OCI-LY1 (cell line): ENCODE results near the gene VMP1.

Experiments used
- H2AFZ ChIP-seq: fragments of 200-600 bp; sonication (generic), shearing (Covaris generic); 2 replicates; pipeline ENCODE4 v1.6.0; 2014; ENCODE audit warnings: antibody characterized with exemption, mild to moderate bottlenecking, low read length
- H3F3A ChIP-seq: fragments of 200-600 bp; sonication (generic), shearing (Covaris generic); 2 replicates; pipeline ENCODE4 v1.6.0; 2014; ENCODE audit warnings: mild to moderate bottlenecking, antibody characterized with exemption, low read length, moderate library complexity; ENCODE audit not compliant: insufficient read depth
- H3K27ac ChIP-seq: fragments of 200-600 bp; sonication (generic); 2 replicates; pipeline ENCODE4 v1.5.1; 2014; ENCODE audit warnings: low read length, mixed run types, mild to moderate bottlenecking, low read depth; ENCODE audit not compliant: poor library complexity, severe bottlenecking
- H3K27me3 ChIP-seq: fragments of 200-600 bp; sonication (generic); 2 replicates; pipeline ENCODE4 v1.6.0; 2014; ENCODE audit warnings: antibody characterized with exemption, mild to moderate bottlenecking, low read length, moderate library complexity; ENCODE audit not compliant: insufficient read depth
- H3K36me3 ChIP-seq: fragments of 200-600 bp; sonication (generic); 2 replicates; pipeline ENCODE4 v1.6.1; 2014; ENCODE audit warnings: mild to moderate bottlenecking, antibody characterized with exemption, low read length, moderate library complexity, mixed read lengths; ENCODE audit not compliant: insufficient read depth
- H3K4me1 ChIP-seq: fragments of 200-600 bp; sonication (generic); 2 replicates; pipeline ENCODE4 v1.5.1; 2014; ENCODE audit warnings: mild to moderate bottlenecking, low read length, moderate library complexity; ENCODE audit not compliant: insufficient read depth, severe bottlenecking
- H3K4me2 ChIP-seq: fragments of 200-600 bp; sonication (generic), shearing (Covaris generic); 2 replicates; pipeline ENCODE4 v1.6.1; 2014; ENCODE audit warnings: low read length
- H3K4me3 ChIP-seq: fragments of 200-600 bp; sonication (generic); 2 replicates; pipeline ENCODE4 v1.5.1; 2014; ENCODE audit warnings: low read length, low read depth, mild to moderate bottlenecking, mixed read lengths; ENCODE audit not compliant: poor library complexity, severe bottlenecking
- H3K79me2 ChIP-seq: fragments of 200-600 bp; shearing (Covaris generic); 2 replicates; pipeline ENCODE4 v1.6.1; 2016; ENCODE audit warnings: mixed run types, low read length, mixed read lengths; ENCODE audit not compliant: insufficient read depth
- H3K9ac ChIP-seq: fragments of 200-600 bp; sonication (generic), shearing (Covaris generic); 2 replicates; pipeline ENCODE4 v1.6.1; 2014; ENCODE audit warnings: mild to moderate bottlenecking, low read length, mixed read lengths
- H3K9me2 ChIP-seq: fragments of 200-600 bp; sonication (generic), shearing (Covaris generic); 2 replicates; pipeline ENCODE4 v1.6.1; 2014; ENCODE audit warnings: low read depth, mild to moderate bottlenecking, low read length, mixed read lengths
- H3K9me3 ChIP-seq: fragments of 200-600 bp; shearing (Covaris generic); 2 replicates; pipeline ENCODE4 v1.6.1; 2014; ENCODE audit warnings: low read length, mixed read lengths
- H4K20me1 ChIP-seq: fragments of 200-600 bp; sonication (generic), shearing (Covaris generic); 2 replicates; pipeline ENCODE4 v1.6.0; 2016; ENCODE audit warnings: mild to moderate bottlenecking, low read length; ENCODE audit not compliant: insufficient read depth
- EZH2 ChIP-seq: fragments of 200-600 bp; sonication (generic), shearing (Covaris generic); IDR thresholded peaks from 2 replicates; pipeline ENCODE4 v1.8.0; 2017; ENCODE audit warnings: borderline replicate concordance, mixed run types, mild to moderate bottlenecking, antibody characterized with exemption, low read length, moderate library complexity, mixed read lengths
- TF ChIP-seq, protein P1 (sequence below): fragments of 200-600 bp; sonication (generic), shearing (Covaris generic); IDR thresholded peaks from 2 replicates; pipeline ENCODE4 v1.5.1; 2017; ENCODE audit warnings: mild to moderate bottlenecking, antibody characterized with exemption, low read length, moderate library complexity, mixed read lengths

VMP1 gene

DNA sequence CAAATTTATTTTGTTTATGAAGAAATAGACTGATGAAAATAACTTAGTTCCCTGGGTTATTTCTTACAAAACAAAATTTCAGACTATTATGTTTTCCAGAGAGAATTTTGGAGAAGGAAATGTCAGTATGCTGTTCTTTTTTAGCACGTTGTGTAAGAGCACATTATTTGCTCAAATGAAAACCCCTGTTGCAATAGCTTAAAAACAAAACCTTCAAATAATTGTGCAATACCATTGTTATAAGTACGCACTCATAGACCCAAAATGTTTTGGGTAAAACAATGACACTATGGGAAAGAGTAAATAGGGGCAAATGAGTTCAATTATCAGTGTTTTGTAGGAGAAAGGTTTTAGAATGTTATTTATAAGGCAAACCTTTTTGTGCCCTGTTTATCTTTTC, 18.2 kb downstream of the VMP1 start:
- Histone ChIP-seq H3K4me3 (no peak overlapping the region), H3K9me2 (no peaks in the 10 kb centered on the region), H3K27me3 (no peaks in the 10 kb centered on the region), H3K36me3 (no peaks in the 10 kb centered on the region), H2AFZ (no peak overlapping the region), H3K4me2 (no peak overlapping the region), H3K9me3 (no peaks in the 10 kb centered on the region), H3K27ac (no peak overlapping the region), H4K20me1 (no peaks in the 10 kb centered on the region), H3K79me2 (peaks cover 33% of the 10 kb centered on the region), H3F3A (peaks cover 3% of the 10 kb centered on the region; the same call in 1 of the 2 replicates), H3K9ac (no peak overlapping the region), H3K4me1 (no peaks in the 10 kb centered on the region)
- TF ChIP-seq, protein P1, sequence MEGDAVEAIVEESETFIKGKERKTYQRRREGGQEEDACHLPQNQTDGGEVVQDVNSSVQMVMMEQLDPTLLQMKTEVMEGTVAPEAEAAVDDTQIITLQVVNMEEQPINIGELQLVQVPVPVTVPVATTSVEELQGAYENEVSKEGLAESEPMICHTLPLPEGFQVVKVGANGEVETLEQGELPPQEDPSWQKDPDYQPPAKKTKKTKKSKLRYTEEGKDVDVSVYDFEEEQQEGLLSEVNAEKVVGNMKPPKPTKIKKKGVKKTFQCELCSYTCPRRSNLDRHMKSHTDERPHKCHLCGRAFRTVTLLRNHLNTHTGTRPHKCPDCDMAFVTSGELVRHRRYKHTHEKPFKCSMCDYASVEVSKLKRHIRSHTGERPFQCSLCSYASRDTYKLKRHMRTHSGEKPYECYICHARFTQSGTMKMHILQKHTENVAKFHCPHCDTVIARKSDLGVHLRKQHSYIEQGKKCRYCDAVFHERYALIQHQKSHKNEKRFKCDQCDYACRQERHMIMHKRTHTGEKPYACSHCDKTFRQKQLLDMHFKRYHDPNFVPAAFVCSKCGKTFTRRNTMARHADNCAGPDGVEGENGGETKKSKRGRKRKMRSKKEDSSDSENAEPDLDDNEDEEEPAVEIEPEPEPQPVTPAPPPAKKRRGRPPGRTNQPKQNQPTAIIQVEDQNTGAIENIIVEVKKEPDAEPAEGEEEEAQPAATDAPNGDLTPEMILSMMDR, result no peak
- no peak for TF ChIP-seq EZH2

DNA sequence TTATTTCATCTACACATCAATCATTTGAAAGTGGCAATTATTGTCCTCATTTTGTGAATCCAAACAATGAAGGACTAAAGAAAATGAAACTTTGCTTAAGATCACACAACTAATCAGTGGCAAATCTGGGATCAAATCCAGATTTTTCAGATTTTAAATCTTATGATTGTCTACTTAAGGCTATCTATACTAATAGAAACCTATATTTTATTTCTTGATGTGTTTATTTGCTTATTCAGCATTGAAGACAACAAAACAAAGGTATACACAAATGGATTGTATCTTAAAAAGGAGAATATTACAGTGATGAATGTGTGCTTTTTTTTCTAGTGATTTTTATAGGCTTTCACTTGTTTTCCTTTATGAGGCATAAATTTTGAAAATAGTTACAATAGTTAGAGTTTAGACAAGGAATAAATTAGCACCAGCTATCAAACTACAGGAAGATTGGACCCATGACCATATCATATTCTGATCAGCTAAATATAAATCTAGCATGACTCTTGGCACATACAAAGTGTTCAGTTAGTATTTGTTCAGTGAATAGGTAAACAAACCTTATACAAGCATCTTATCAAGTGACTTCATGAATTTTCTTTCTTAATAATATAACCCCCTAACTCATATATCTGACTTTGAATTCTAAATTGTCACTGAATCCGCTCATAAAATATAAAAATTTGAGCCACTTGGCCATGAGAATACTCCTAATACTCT, 20.5 kb downstream of the VMP1 start:
- Histone ChIP-seq H3K4me1 (no peaks in the 10 kb centered on the region), H3F3A (peaks cover 4% of the 10 kb centered on the region; the same call in 1 of the 2 replicates), H3K27ac (no peak overlapping the region), H4K20me1 (no peaks in the 10 kb centered on the region), H3K4me3 (no peak overlapping the region), H3K27me3 (no peaks in the 10 kb centered on the region), H3K9ac (no peak overlapping the region), H3K36me3 (peaks cover 3% of the 10 kb centered on the region; the same call in 1 of the 2 replicates), H3K9me2 (no peaks in the 10 kb centered on the region), H3K79me2 (peaks cover 31% of the 10 kb centered on the region), H3K4me2 (no peak overlapping the region), H3K9me3 (no peaks in the 10 kb centered on the region), H2AFZ (no peak overlapping the region)
- TF ChIP-seq, protein P1, result no peak
- TF ChIP-seq EZH2, result no peak

- Histone ChIP-seq H3K4me3 (no peak overlapping the region), H3K4me2 (no peak overlapping the region), H2AFZ (no peak overlapping the region), H3K79me2 (peaks cover 28% of the 10 kb centered on the region), H3K9ac (no peak overlapping the region), H3K9me3 (no peaks in the 10 kb centered on the region), H3K36me3 (peaks cover 10% of the 10 kb centered on the region), H3K9me2 (no peaks in the 10 kb centered on the region), H3K4me1 (no peaks in the 10 kb centered on the region), H3F3A (peaks cover 4% of the 10 kb centered on the region; the same call in 1 of the 2 replicates), H4K20me1 (no peaks in the 10 kb centered on the region), H3K27ac (no peak overlapping the region), H3K27me3 (no peaks in the 10 kb centered on the region)
- TF ChIP-seq, protein P1, result no peak
- no peak for TF ChIP-seq EZH2
Observed at GRCh38 chr17:59730268-59730834, 22.9 kb downstream of the VMP1 start.
